Vein endothelial cell (primary cell): ENCODE results near the gene S100A10. TPM values are rescaled to one million over a fixed set of nuclear protein-coding genes. Genes with fewer than 3 reads are reported as not detected.

Source experiments
- total RNA-seq: library from RNA; depleted of rRNA; stranded (reverse); fragments of >200 nt; gene quantifications from 2 replicates; pipeline ENCODE4 v1.2.3, GENCODE V29; 2012

S100A10 gene
- total RNA-seq = 120 and 122 TPM in 2 replicates

GRCh38 chr1:151993734-151994496 is at the start of gene S100A10:
Gene S100A10 (minus strand): TSS chr1:151993859. CDS start chr1:151986230, 7,629 bp downstream.

GRCh38 chr1:152036267-152037216 is 42.9 kb upstream of the S100A10 start, which contains the start of gene S100A11:
Gene S100A11 (minus strand): TSS chr1:152037004. CDS start chr1:152036915, 89 bp downstream.

Other genes starting within 250 kb of the S100A10 start
- 105 and 108 TPM in 2 replicates for gene MRPL9, start 230.4 kb downstream of the S100A10 start, total RNA-seq
- 3.9 and 4.1 TPM in 2 replicates for gene TDRKH, start 203.4 kb downstream of the S100A10 start, total RNA-seq
- not detected in 2 replicates for gene LINGO4, start 188.4 kb downstream of the S100A10 start, total RNA-seq
- gene RORC, start 162.1 kb downstream of the S100A10 start, total RNA-seq = not detected in 2 replicates
- gene C2CD4D, start 154.0 kb downstream of the S100A10 start, total RNA-seq = under 0.01 TPM in 1 of 2 replicates, not detected in the other
- not detected in 2 replicates for gene THEM5, start 140.1 kb downstream of the S100A10 start, total RNA-seq
- gene THEM4, start 84.3 kb downstream of the S100A10 start, total RNA-seq = 14.4 and 22.3 TPM in 2 replicates
- 108 and 113 TPM in 2 replicates for gene S100A11, start 43.1 kb upstream of the S100A10 start, total RNA-seq
- gene TCHHL1, start 95.2 kb upstream of the S100A10 start, total RNA-seq = not detected in 2 replicates
- gene TCHH, start 121.6 kb upstream of the S100A10 start, total RNA-seq = not detected in 2 replicates
- gene RPTN, start 165.4 kb upstream of the S100A10 start, total RNA-seq = not detected in 2 replicates
- not detected in 2 replicates for gene HRNR, start 230.3 kb upstream of the S100A10 start, total RNA-seq